Omental fat pad (tissue), 4 donors: ENCODE results near the gene HMGCS2. TPM values are rescaled to one million over a fixed set of nuclear protein-coding genes. Genes with fewer than 3 reads are reported as not detected.

Source experiments
- ATAC-seq: fragments of 150-250 bp; one replicate; pipeline ENCODE4 v1.9.1; 2016; ENCODE audit warnings: mild to moderate bottlenecking, moderate library complexity; ENCODE audit not compliant: low FRiP score
- DNase-seq: peaks from one replicate; pipeline ENCODE4 v3.0.0-alpha.2; 2019; ENCODE audit warnings: low spot score
- CTCF ChIP-seq, 3 donors: fragments of 450-650 bp; IDR thresholded peaks; one replicate each; pipeline ENCODE4 v1.5.1; 2016 to 2017; ENCODE audit warnings: antibody characterized with exemption in 3 of 3, mild to moderate bottlenecking in 3 of 3, moderate library complexity in 2 of 3
- total RNA-seq, 4 donors: library from RNA; depleted of rRNA; stranded (reverse); fragments of >200 nt; gene quantifications; one replicate each; pipeline ENCODE4 v1.1.0, GENCODE V29; 2016

Gene HMGCS2
- total RNA-seq, 4 donors from 2014 or later: 0.56 to 4.3 (median 0.96) TPM; not detected in 1

GRCh38 chr1:119735217-119735616 is 33.5 kb downstream of the HMGCS2 start:
- ATAC-seq (no peak), DNase-seq (no peak)
- no peak for TF ChIP-seq CTCF (IDR thresholded peaks at IDR 0.05)

GRCh38 chr1:119733754-119734153 is 35.0 kb downstream of the HMGCS2 start:
- ATAC-seq: no peak

GRCh38 chr1:119732465-119733168 is 36.1 kb downstream of the HMGCS2 start:
- DNase-seq: no peak
- TF ChIP-seq CTCF (IDR thresholded peaks at IDR 0.05): no peak
- no peak for ATAC-seq

More at GRCh38 chr1:119733754-119734153, 35.0 kb downstream of the HMGCS2 start:
- no peak for DNase-seq
- TF ChIP-seq CTCF (IDR thresholded peaks at IDR 0.05): no peak

- no peak for DNase-seq
- no peak for ATAC-seq
- TF ChIP-seq CTCF (IDR thresholded peaks at IDR 0.05): no peak
Observed at GRCh38 chr1:119731741-119732430, 36.8 kb downstream of the HMGCS2 start.

GRCh38 chr1:119731060-119731459 is 37.6 kb downstream of the HMGCS2 start:
- ATAC-seq (no peak), DNase-seq (no peak)
- TF ChIP-seq CTCF (IDR thresholded peaks at IDR 0.05): no peak

GRCh38 chr1:119729044-119729443 is 39.7 kb downstream of the HMGCS2 start:
- DNase-seq (no peak), ATAC-seq (no peak)
- TF ChIP-seq CTCF (IDR thresholded peaks at IDR 0.05): no peak

GRCh38 chr1:119727991-119728390 is 40.7 kb downstream of the HMGCS2 start:
- no peak for ATAC-seq
- no peak for TF ChIP-seq CTCF (IDR thresholded peaks at IDR 0.05)
- no peak for DNase-seq
